DOHH2 (cell line): ENCODE measurements around the gene TBCD.

Source experiments
- H3F3A ChIP-seq: fragments of 200-600 bp; sonication (generic), shearing (Covaris generic); 2 replicates; pipeline ENCODE4 v1.6.0; 2016; ENCODE audit warnings: antibody characterized with exemption, mild to moderate bottlenecking; ENCODE audit not compliant: control insufficient read depth, insufficient read depth
- H3K27ac ChIP-seq: fragments of 200-600 bp; sonication (generic); 2 replicates; pipeline ENCODE4 v1.5.1; 2014; ENCODE audit warnings: low read depth, mild to moderate bottlenecking, low read length, moderate library complexity
- H3K27me3 ChIP-seq: fragments of 200-600 bp; sonication (generic); 2 replicates; pipeline ENCODE4 v1.6.1; 2014; ENCODE audit warnings: mild to moderate bottlenecking, low read length, mixed read lengths; ENCODE audit not compliant: control insufficient read depth
- H3K36me3 ChIP-seq: fragments of 200-600 bp; sonication (generic); 2 replicates; pipeline ENCODE4 v1.6.1; 2014; ENCODE audit warnings: mild to moderate bottlenecking, low read length, moderate library complexity, mixed read lengths; ENCODE audit not compliant: control insufficient read depth
- H3K4me1 ChIP-seq: fragments of 200-600 bp; sonication (generic); 2 replicates; pipeline ENCODE4 v1.6.1; 2014; ENCODE audit warnings: mild to moderate bottlenecking, low read length, mixed read lengths; ENCODE audit not compliant: control insufficient read depth
- H3K4me2 ChIP-seq: fragments of 200-600 bp; sonication (generic); 2 replicates; pipeline ENCODE4 v1.6.0; 2014; ENCODE audit warnings: mild to moderate bottlenecking, low read length, moderate library complexity
- H3K4me3 ChIP-seq: fragments of 200-600 bp; sonication (generic); 2 replicates; pipeline ENCODE4 v1.5.1; 2014; ENCODE audit warnings: mild to moderate bottlenecking, low read length, mixed read lengths
- H3K79me2 ChIP-seq: fragments of 200-600 bp; sonication (generic); 2 replicates; pipeline ENCODE4 v1.6.1; 2014; ENCODE audit warnings: mild to moderate bottlenecking, low read length, mixed read lengths; ENCODE audit not compliant: control insufficient read depth
- H3K9me2 ChIP-seq: fragments of 200-600 bp; sonication (generic); replicated peaks from 2 replicates; pipeline ENCODE4 v1.6.1; 2014; ENCODE audit warnings: mild to moderate bottlenecking, low read length, mixed read lengths; ENCODE audit not compliant: control insufficient read depth
- H3K9me3 ChIP-seq: fragments of 200-600 bp; sonication (generic); 2 replicates; pipeline ENCODE4 v1.6.1; 2014; ENCODE audit warnings: antibody characterized with exemption, low read length, mixed read lengths; ENCODE audit not compliant: control insufficient read depth, insufficient read depth
- H4K20me1 ChIP-seq: fragments of 200-600 bp; sonication (generic); 2 replicates; pipeline ENCODE4 v1.6.0; 2014; ENCODE audit warnings: low read depth, mild to moderate bottlenecking, antibody characterized with exemption, low read length, moderate library complexity; ENCODE audit not compliant: control insufficient read depth, insufficient read depth
- CTCF ChIP-seq: fragments of 200-600 bp; sonication (generic); IDR thresholded peaks from one replicate; pipeline ENCODE4 v1.5.1; 2014; ENCODE audit warnings: antibody characterized with exemption, mild to moderate bottlenecking, low read depth, low read length; ENCODE audit not compliant: poor library complexity, severe bottlenecking
- EZH2phosphoT487 ChIP-seq: fragments of 200-600 bp; sonication (generic); IDR thresholded peaks from 2 replicates; pipeline ENCODE4 v1.6.1; 2017; ENCODE audit warnings: borderline replicate concordance, mild to moderate bottlenecking, antibody characterized with exemption, low read length, moderate library complexity, mixed read lengths

Gene TBCD

DNA sequence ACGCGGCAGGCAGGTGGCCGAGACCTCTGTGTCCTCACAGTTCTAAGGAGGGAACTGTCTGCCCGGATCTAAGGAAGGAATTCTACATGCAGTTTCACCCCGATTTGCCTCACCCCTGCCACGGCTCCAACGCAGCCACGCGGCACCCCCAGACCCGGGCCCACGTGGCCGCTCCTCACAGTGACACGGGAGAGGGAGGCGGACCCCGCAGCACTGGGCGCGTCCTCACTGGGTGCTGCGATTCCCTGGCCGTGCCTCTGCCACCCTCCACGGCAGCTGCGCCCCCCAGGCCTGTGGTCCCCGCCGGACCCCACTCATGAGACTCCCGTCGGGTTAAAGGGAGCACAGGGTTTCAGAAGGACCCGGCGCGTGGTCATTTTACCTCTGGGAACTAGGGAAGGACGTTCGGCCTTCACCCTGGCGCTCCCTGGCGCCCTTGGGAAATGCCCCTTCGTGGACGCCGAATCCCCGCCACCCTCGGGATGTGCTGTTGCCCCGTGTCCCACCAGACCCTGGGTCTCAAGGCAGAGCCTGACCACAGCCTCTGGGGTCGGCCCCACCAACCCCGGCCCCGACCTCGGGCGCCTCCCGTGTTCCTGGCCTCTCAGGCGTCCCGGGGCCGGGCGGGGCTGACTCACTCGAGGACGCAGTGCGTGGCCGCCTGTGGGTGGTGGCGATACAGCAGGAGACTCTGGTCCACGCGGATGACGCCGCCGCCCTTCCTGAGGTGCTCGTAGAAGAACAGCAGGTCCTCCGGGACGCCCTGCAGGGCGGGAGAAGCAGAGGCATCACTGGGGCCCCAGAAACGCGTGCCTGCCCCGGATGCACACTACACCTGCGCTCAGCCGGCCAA is 208.8 kb downstream of the TBCD start:
- H3K9me3 ChIP-seq = peaks cover 20% of the 10 kb centered on the region
- H4K20me1 ChIP-seq = no peaks in the 10 kb centered on the region
- H3K79me2 ChIP-seq = no peaks in the 10 kb centered on the region
- no peak overlapping the region for H3K27ac ChIP-seq
- peaks cover 30% of the 10 kb centered on the region for H3K4me1 ChIP-seq
- H3K36me3 ChIP-seq = peaks cover 9% of the 10 kb centered on the region
- no peaks in the 10 kb centered on the region for H3K27me3 ChIP-seq
- H3K4me2 ChIP-seq = no peak overlapping the region
- no peak overlapping the region for H3K4me3 ChIP-seq
- H3F3A ChIP-seq = peaks cover 14% of the 10 kb centered on the region
- TF ChIP-seq EZH2phosphoT487 = no peak
- TF ChIP-seq CTCF = no peak
- no peaks in the 10 kb centered on the region for H3K9me2 ChIP-seq

GRCh38 chr17:82961366-82962162 is 209.7 kb downstream of the TBCD start:
- Histone ChIP-seq H3K9me2 (no peaks in the 10 kb centered on the region), H4K20me1 (no peaks in the 10 kb centered on the region), H3K27ac (no peak overlapping the region), H3K4me3 (no peak overlapping the region), H3K9me3 (peaks cover 23% of the 10 kb centered on the region), H3K27me3 (no peaks in the 10 kb centered on the region), H3K4me2 (no peak overlapping the region), H3K36me3 (peaks cover 18% of the 10 kb centered on the region), H3F3A (peaks cover 22% of the 10 kb centered on the region), H3K79me2 (no peaks in the 10 kb centered on the region), H3K4me1 (peaks cover 40% of the 10 kb centered on the region)
- no peak for TF ChIP-seq CTCF
- TF ChIP-seq EZH2phosphoT487 = no peak

- H3K9me2 ChIP-seq = no peaks in the 10 kb centered on the region
- H4K20me1 ChIP-seq = no peaks in the 10 kb centered on the region
- no peaks in the 10 kb centered on the region for H3K27me3 ChIP-seq
- H3K4me3 ChIP-seq = no peak overlapping the region
- no peak overlapping the region for H3K4me2 ChIP-seq
- TF ChIP-seq CTCF = no peak
- no peak for TF ChIP-seq EZH2phosphoT487
- H3F3A ChIP-seq = peaks cover 28% of the 10 kb centered on the region
- H3K9me3 ChIP-seq = peaks cover 18% of the 10 kb centered on the region
- no peak overlapping the region for H3K27ac ChIP-seq
- peaks cover 20% of the 10 kb centered on the region for H3K36me3 ChIP-seq
- H3K4me1 ChIP-seq = peaks cover 46% of the 10 kb centered on the region
- no peaks in the 10 kb centered on the region for H3K79me2 ChIP-seq
Observed at GRCh38 chr17:82962163-82962720, 210.4 kb downstream of the TBCD start.
